CD4-positive, alpha-beta T cell treated with Interleukin-12 subunit alpha and Interleukin-12 subunit beta, for 1 hour (primary cell): ENCODE results near the gene GPC5.
"Not testable (repeated sequence)": the region's sequence is repeated elsewhere in the genome, so short reads cannot be mapped to it uniquely, and the experiment has no call there.

Source experiments
- DNase-seq: peaks from one replicate; pipeline ENCODE4 v3.0.0-alpha.2; 2020

The GPC5 gene

GRCh38 chr13:91722267-91722884 lies 324.0 kb downstream of the GPC5 start:
- DNase-seq, result peak; percentile 25

DNA sequence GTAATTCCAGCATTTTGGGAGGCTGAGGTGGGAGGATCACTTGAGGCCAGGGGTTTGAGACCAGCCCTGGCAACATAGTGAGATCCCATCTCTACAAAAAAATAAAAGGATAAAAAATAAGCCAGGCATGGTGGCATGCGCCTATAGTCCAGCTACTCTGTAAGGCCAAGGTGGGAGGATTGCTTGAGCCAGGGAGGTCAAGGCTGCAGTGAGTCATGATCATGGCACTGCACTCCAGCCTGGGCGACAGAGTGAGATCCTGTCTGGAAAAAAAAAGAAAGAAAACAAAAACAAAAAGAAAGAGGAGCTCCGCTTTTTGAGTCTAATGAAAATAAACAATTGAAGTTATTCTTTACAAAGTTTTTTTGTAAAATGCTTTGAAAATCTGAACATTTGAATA lies 326.2 kb downstream of the GPC5 start:
- DNase-seq, result no peak

DNA sequence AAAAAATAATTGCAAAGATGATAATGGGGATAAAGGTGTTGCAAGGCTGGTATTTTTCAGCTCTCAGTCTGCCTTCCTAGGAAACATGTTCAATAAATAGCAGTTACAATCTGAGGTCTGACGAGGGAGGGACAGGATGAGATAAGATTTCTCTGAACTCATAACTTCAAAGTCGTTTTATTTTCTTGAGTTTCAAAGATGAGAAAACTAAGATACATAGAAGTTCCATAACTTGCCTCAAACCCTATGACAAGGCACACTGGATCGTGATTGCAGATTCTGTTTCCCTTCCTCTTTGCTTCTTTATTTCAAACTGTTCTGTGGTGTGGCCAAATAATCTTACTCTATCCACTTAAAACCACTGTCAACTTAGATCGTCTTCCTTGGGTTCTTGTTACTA lies 327.2 kb downstream of the GPC5 start:
- no peak for DNase-seq

- DNase-seq, result no peak
Measured at GRCh38 chr13:91726671-91727070, 328.2 kb downstream of the GPC5 start.

- no peak for DNase-seq
Measured at GRCh38 chr13:91729859-91730258, 331.4 kb downstream of the GPC5 start.

- DNase-seq, result no peak
Measured at GRCh38 chr13:91739751-91740150, 341.3 kb downstream of the GPC5 start.

DNA sequence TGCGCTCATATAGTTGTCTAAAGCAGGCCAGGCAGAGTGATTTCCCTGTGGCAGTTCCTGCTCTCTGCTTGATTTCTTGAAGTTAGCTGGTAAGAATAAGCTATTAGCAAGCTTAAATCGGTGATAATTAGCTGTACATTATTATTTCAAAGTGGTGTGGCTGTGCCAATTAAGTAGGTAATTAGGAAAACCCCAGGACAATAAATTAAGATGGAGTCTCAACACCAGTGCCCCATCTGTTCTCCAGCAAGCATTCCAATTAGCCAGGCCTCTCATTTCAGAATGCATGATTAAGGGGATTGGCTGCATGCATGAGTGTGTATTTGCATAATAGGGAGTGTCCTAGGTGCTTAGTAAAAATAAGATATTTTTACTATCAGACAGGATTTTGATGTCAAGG lies 342.3 kb downstream of the GPC5 start:
- DNase-seq, result no peak

GRCh38 chr13:91741925-91742324 lies 343.5 kb downstream of the GPC5 start:
- no peak for DNase-seq

DNA sequence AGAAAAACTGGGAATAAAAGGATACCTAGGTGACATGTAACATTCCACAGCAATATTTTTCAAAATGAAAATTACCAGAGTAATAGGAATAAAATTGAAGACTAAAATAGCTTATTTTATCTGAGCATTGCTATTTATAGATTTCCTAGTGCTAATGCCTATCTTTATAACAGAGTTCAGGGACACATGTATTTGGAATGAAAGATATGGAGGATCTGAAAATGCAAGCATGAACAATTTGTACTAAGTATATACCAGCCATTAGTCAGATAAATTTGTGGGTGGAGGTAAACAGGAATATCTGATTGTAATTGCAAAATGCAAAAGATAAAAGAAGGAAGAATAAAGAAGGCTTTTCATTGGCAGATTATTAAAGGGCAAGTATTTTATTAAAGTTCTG lies 345.9 kb downstream of the GPC5 start:
- no peak for DNase-seq

DNA sequence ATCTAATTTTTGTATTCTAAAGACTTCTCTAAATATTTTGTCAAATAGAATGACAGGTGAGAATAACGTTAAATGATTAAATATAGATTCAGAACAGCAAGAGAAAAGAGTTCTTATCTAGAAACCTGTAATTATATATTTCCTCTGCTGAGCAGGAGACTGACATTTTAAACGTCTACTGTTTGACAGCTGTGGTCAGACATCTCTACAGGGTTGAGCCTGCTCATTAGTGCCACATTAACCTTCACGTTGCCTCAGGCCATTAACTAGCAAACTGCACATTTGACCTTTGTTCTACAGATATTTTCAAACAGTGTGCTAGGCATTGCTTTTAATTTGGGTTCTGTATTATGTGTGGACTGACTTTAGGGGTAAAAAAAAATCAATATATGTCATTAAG lies 347.5 kb downstream of the GPC5 start:
- no peak for DNase-seq

DNA sequence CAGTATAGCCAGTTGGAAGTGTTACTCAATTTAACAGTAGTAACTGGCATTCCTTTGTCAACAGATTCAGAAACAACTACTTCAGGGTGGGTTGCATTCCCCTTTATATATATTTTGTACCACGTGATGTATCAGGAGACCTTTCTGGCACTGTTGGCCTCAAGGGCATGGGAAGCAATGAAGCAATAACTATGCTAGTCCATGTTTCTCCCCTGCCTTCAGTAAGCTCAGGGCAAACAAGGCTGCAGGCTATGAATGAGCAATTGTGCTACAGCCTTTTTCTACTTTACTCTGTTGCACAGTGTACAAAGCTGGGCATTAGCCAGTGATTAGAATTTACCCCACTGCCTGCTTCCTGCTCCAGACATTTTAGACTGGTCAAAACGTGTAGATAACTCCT lies 348.8 kb downstream of the GPC5 start:
- DNase-seq, result no peak

DNA sequence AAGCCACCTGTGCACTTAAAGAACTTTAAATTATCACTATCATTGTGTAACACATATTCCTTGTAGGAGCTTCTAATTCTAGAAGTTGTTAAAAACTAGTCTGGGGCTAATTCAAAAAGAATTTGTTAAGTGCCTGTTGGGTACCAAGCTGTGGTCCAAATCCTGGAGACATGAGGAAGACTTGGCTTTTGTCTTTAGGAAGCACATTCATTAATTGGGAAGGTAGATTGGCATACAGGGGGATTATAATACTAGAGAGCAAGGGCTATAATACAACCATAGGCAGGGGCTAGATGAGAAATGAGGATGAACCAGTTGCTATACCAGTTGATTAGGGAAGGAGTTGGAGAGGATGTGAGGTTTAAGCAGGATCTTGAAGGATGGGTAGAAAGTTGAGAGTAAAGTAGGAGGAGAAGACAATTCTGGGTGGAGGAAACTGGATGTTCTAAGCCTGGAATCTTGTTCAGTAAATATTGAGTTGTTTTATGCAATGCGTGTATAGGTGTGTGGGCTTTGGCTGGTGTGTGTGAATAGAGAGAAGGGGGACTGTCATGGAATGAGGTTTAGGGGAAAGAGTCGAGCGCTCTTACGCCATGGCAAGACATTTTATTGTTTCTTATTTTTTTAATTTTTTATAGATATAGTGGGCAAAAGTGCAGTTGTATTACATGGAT lies 350.1 kb downstream of the GPC5 start:
- no peak for DNase-seq

DNA sequence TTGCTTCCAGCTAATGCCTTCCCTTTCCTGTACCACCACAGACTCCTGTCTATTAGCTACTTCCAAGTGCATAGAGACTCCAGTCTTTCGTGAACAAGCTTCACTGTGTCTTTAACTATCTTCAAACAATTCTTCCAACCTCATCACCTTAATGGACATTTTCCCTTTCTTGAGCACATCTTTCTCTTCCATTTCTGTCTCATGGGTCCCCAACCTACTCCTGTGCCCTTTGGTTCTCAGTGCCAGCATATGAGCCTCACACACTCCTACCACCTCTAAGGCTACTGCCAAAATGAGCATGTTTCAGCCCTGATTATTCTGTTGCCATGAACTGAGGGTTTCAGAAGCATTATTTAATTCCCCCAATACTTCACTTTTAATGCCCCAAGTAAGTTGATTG lies 360.3 kb downstream of the GPC5 start:
- no peak for DNase-seq

GRCh38 chr13:91762957-91763356 lies 364.5 kb downstream of the GPC5 start:
- DNase-seq, result no peak

DNA sequence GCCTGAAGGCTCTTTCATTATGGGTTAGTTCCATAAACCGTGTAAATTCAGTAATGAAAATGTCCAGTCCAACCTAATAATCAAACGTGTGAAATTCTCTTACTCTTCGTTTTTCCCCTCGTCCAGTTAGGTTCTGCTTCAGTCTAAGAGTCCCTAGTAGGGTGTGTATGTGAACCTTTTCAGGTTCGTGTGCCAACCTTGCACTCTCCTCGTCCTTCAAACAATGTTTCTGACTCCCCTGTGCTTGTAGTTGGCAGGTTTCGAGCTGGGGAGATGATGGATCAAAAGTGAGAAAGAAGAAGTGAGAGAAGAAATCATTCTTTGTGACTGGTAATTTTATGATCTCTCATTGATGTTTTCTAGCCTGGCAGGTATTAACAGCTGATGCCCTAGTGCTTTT lies 366.1 kb downstream of the GPC5 start:
- no peak for DNase-seq

- no peak for DNase-seq
Measured at GRCh38 chr13:91767651-91768050, 369.2 kb downstream of the GPC5 start.

DNA sequence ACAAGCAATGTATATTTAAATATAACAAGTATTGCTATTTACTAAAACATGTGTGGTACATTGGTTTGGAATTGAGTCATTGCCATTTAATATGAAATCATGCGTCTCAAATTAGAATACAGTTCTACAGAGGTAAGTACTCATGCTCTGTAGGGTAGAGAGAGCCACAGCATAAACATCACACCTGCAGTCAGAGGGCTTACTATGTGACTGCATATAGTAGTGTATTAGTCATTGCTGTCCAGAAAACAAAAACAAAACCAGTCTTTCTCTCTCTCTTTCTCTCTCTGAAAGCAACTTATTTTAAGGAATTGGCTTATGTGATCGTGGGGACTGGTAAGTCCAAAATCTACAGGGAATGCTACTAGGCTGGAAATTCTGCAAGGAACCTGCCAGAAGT lies 370.3 kb downstream of the GPC5 start:
- DNase-seq, result no peak

DNA sequence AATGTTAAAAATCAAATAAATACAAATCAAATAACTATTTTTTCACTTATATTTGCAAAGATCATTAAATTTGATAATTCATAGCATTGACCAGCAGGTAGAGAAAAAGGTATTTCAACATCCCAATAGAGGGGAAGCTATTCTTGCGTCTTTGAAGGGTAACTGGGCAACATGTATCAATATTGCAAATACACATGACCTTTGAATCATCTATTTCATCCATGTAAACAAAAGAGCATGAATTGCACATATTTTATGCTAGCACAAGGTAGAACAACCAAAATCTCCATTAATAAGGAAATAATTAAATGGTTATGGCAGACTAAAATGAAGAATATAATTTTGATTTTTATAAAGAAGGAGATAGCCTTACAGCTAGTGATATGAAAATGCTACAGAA lies 372.8 kb downstream of the GPC5 start:
- DNase-seq, result no peak

- no peak for DNase-seq
Measured at GRCh38 chr13:91773591-91774227, 375.3 kb downstream of the GPC5 start.

- DNase-seq, result no peak
Measured at GRCh38 chr13:91774397-91774796, 376.0 kb downstream of the GPC5 start.

GRCh38 chr13:91776611-91777193 lies 378.3 kb downstream of the GPC5 start:
- no peak for DNase-seq

DNA sequence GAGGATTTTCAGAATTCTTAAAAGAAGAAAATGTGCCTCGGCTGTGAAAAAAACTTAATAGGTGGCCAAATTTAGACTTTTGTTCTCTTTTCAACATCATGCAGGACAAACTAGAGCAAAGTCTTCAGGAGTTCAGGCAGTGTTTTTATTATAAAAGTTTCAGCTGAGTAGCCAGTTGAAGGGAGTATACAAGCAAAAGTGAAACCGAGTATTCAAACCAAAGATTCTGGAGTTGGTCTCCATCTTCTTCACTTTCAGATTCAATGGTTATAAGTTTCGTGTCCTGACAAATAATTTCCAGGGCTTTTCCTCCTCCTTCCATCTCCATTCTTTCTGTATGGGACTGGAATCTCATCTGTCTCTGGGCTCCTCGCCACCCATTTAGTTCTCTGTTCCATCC lies 379.7 kb downstream of the GPC5 start:
- DNase-seq, result no peak

- not testable (repeated sequence) for DNase-seq
Measured at GRCh38 chr13:91781982-91782691, 383.7 kb downstream of the GPC5 start.
